ENCODE results near the gene PLD1.
"Not testable (repeated sequence)": the region's sequence is repeated elsewhere in the genome, so short reads cannot be mapped to it uniquely, and the experiment has no call there.

Gene PLD1

GRCh38 chr3:171694888-171695287 is 115.4 kb downstream of the PLD1 start:
- Histone ChIP-seq H3K4me3 (ENCODE audit: low read length) (no peak overlapping the region), H3K36me3 (ENCODE audit: control insufficient read depth, low read length) (no peaks in the 10 kb centered on the region), H3K9me2 (replicated peaks; ENCODE audit: control insufficient read depth, low read length) (no peaks in the 10 kb centered on the region), H3K4me2 (ENCODE audit: low read length) (no peak overlapping the region), H3K27me3 (ENCODE audit: control insufficient read depth, low read length) (no peaks in the 10 kb centered on the region), H3K79me2 (ENCODE audit: control insufficient read depth, low read length) (no peaks in the 10 kb centered on the region), H3K4me1 (ENCODE audit: control insufficient read depth, low read length) (no peaks in the 10 kb centered on the region), H4K20me1 (ENCODE audit: control insufficient read depth, insufficient read depth, low read depth, low read length) (no peaks in the 10 kb centered on the region), H3F3A (ENCODE audit: control insufficient read depth, insufficient read depth) (no peaks in the 10 kb centered on the region), H3K27ac (ENCODE audit: low read depth, low read length) (no peak overlapping the region), H3K9me3 (ENCODE audit: control insufficient read depth, insufficient read depth, low read length) (no peaks in the 10 kb centered on the region)
- TF ChIP-seq CTCF (IDR thresholded peaks at IDR 0.05; ENCODE audit: low read depth, low read length, poor library complexity, severe bottlenecking) (no peak), EZH2phosphoT487 (IDR thresholded peaks at IDR 0.05; ENCODE audit: borderline replicate concordance, low read length) (no peak)

GRCh38 chr3:171692551-171692950 is 117.7 kb downstream of the PLD1 start:
- not testable (repeated sequence) for H3K9me2 ChIP-seq (replicated peaks; ENCODE audit: control insufficient read depth, low read length); H3K9me3 ChIP-seq (ENCODE audit: control insufficient read depth, insufficient read depth, low read length); H3K27me3 ChIP-seq (ENCODE audit: control insufficient read depth, low read length); H3F3A ChIP-seq (ENCODE audit: control insufficient read depth, insufficient read depth); H3K4me3 ChIP-seq (ENCODE audit: low read length); H3K27ac ChIP-seq (ENCODE audit: low read depth, low read length); H3K4me1 ChIP-seq (ENCODE audit: control insufficient read depth, low read length); H3K36me3 ChIP-seq (ENCODE audit: control insufficient read depth, low read length); H3K79me2 ChIP-seq (ENCODE audit: control insufficient read depth, low read length); H4K20me1 ChIP-seq (ENCODE audit: control insufficient read depth, insufficient read depth, low read depth, low read length); H3K4me2 ChIP-seq (ENCODE audit: low read length)

GRCh38 chr3:171691485-171691884 is 118.8 kb downstream of the PLD1 start:
- Histone ChIP-seq H3K27me3 (ENCODE audit: control insufficient read depth, low read length) (no peaks in the 10 kb centered on the region), H3K9me3 (ENCODE audit: control insufficient read depth, insufficient read depth, low read length) (no peaks in the 10 kb centered on the region), H4K20me1 (ENCODE audit: control insufficient read depth, insufficient read depth, low read depth, low read length) (no peaks in the 10 kb centered on the region), H3K9me2 (replicated peaks; ENCODE audit: control insufficient read depth, low read length) (no peaks in the 10 kb centered on the region), H3K79me2 (ENCODE audit: control insufficient read depth, low read length) (no peaks in the 10 kb centered on the region), H3K4me2 (ENCODE audit: low read length) (no peak overlapping the region), H3K4me1 (ENCODE audit: control insufficient read depth, low read length) (no peaks in the 10 kb centered on the region), H3K36me3 (ENCODE audit: control insufficient read depth, low read length) (no peaks in the 10 kb centered on the region), H3K4me3 (ENCODE audit: low read length) (no peak overlapping the region), H3K27ac (ENCODE audit: low read depth, low read length) (no peak overlapping the region), H3F3A (ENCODE audit: control insufficient read depth, insufficient read depth) (no peaks in the 10 kb centered on the region)
- TF ChIP-seq EZH2phosphoT487 (IDR thresholded peaks at IDR 0.05; ENCODE audit: borderline replicate concordance, low read length) (no peak), CTCF (IDR thresholded peaks at IDR 0.05; ENCODE audit: low read depth, low read length, poor library complexity, severe bottlenecking) (no peak)

- Histone ChIP-seq H3K79me2 (ENCODE audit: control insufficient read depth, low read length) (no peaks in the 10 kb centered on the region), H3K27ac (ENCODE audit: low read depth, low read length) (no peak overlapping the region), H3K36me3 (ENCODE audit: control insufficient read depth, low read length) (no peaks in the 10 kb centered on the region), H3F3A (ENCODE audit: control insufficient read depth, insufficient read depth) (no peaks in the 10 kb centered on the region), H3K9me2 (replicated peaks; ENCODE audit: control insufficient read depth, low read length) (no peaks in the 10 kb centered on the region), H3K9me3 (ENCODE audit: control insufficient read depth, insufficient read depth, low read length) (no peaks in the 10 kb centered on the region), H3K4me2 (ENCODE audit: low read length) (no peak overlapping the region), H3K4me3 (ENCODE audit: low read length) (no peak overlapping the region), H3K27me3 (ENCODE audit: control insufficient read depth, low read length) (no peaks in the 10 kb centered on the region), H3K4me1 (ENCODE audit: control insufficient read depth, low read length) (no peaks in the 10 kb centered on the region), H4K20me1 (ENCODE audit: control insufficient read depth, insufficient read depth, low read depth, low read length) (no peaks in the 10 kb centered on the region)
- TF ChIP-seq EZH2phosphoT487 (IDR thresholded peaks at IDR 0.05; ENCODE audit: borderline replicate concordance, low read length) (no peak), CTCF (IDR thresholded peaks at IDR 0.05; ENCODE audit: low read depth, low read length, poor library complexity, severe bottlenecking) (no peak)
Observed at GRCh38 chr3:171690281-171690680, 120.0 kb downstream of the PLD1 start.
